BE2C (cell line): Measurements from ENCODE around the gene XRCC6.
A peak's percentile ranks its signal among the peaks of the same experiment; 100 is the strongest.

Experiments
- DNase-seq: peaks from one replicate; pipeline ENCODE4 v3.0.0-alpha.2; 2020
- H3K27me3 ChIP-seq: fragments of 250-450 bp; sonication (Bioruptor Pico); 2 replicates; pipeline ENCODE4 v1.5.1; 2020; ENCODE audit warnings: mild to moderate bottlenecking
- H3K36me3 ChIP-seq: fragments of 250-450 bp; sonication (Bioruptor Pico); 2 replicates; pipeline ENCODE4 v1.5.1; 2020; ENCODE audit warnings: mild to moderate bottlenecking
- H3K4me1 ChIP-seq: fragments of 250-450 bp; sonication (Bioruptor Pico); 2 replicates; pipeline ENCODE4 v1.5.1; 2020
- H3K4me3 ChIP-seq: 2 replicates; pipeline ENCODE4 v1.5.1; 2011; ENCODE audit warnings: low read depth, low read length
- H3K9me3 ChIP-seq: fragments of 250-450 bp; sonication (Bioruptor Pico); 2 replicates; pipeline ENCODE4 v1.5.1; 2020
- CTCF ChIP-seq: IDR thresholded peaks from 2 replicates; pipeline ENCODE4 v1.5.1; 2012; ENCODE audit warnings: mild to moderate bottlenecking, low read depth, low read length

The XRCC6 gene

GRCh38 chr22:41699264-41700107, 78.4 kb downstream of the XRCC6 start, which contains the start of gene MEI1:
TSS of gene MEI1 (plus strand) at chr22:41699503. CDS start at chr22:41699539, 36 bp downstream.
- TF ChIP-seq CTCF, result no peak
- Histone ChIP-seq H3K9me3 (no peaks in the 10 kb centered on the region), H3K4me3 (no peak within 1 kb of the TSS), H3K4me1 (peaks cover 5% of the 10 kb centered on the region), H3K27me3 (no peaks in the 10 kb centered on the region), H3K36me3 (no peaks in the 10 kb centered on the region)
- DNase-seq, result peak; percentile 75

GRCh38 chr22:41700108-41700364, 78.9 kb downstream of the XRCC6 start:
- no peaks in the 10 kb centered on the region for H3K36me3 ChIP-seq
- no peaks in the 10 kb centered on the region for H3K27me3 ChIP-seq
- TF ChIP-seq CTCF, result no peak
- H3K9me3 ChIP-seq, result no peaks in the 10 kb centered on the region
- no peak for DNase-seq
- H3K4me1 ChIP-seq, result peaks cover 5% of the 10 kb centered on the region
- no peak overlapping the region for H3K4me3 ChIP-seq

GRCh38 chr22:41702763-41703162, 81.7 kb downstream of the XRCC6 start:
- Histone ChIP-seq H3K9me3 (no peaks in the 10 kb centered on the region), H3K36me3 (no peaks in the 10 kb centered on the region), H3K27me3 (no peaks in the 10 kb centered on the region), H3K4me3 (no peak overlapping the region), H3K4me1 (no peaks in the 10 kb centered on the region)
- no peak for DNase-seq
- no peak for TF ChIP-seq CTCF

- Histone ChIP-seq H3K27me3 (no peaks in the 10 kb centered on the region), H3K4me3 (no peak overlapping the region), H3K36me3 (no peaks in the 10 kb centered on the region), H3K9me3 (no peaks in the 10 kb centered on the region), H3K4me1 (no peaks in the 10 kb centered on the region)
- no peak for DNase-seq
- no peak for TF ChIP-seq CTCF
Observed at GRCh38 chr22:41709341-41709740, 88.2 kb downstream of the XRCC6 start.

GRCh38 chr22:41713004-41713403, 91.9 kb downstream of the XRCC6 start:
- Histone ChIP-seq H3K4me3 (no peak overlapping the region), H3K9me3 (no peaks in the 10 kb centered on the region), H3K27me3 (no peaks in the 10 kb centered on the region), H3K36me3 (no peaks in the 10 kb centered on the region), H3K4me1 (no peaks in the 10 kb centered on the region)
- TF ChIP-seq CTCF, result no peak
- DNase-seq, result peak; percentile 17
